ENCODE results near the gene GAREM1.

GAREM1 gene

DNA sequence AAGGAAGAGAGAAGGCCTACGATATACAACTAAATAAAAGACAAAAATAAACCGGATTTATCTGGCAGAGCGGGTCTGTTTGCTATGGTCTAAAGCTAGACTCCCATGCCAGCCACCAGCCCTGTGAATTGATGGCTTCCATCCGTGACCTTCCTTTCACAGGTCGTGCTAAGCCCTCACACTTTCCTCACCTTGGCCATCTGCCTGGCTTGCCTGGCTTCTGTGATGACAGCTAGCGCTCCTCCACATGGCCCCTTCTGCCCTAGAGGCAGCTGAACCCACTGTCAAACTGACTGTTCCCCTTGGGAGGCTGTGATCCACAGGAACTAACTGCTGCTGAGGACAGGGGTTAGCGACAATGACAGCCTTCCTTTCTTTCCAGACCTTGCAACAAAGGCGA is 32.5 kb downstream of the GAREM1 start:
- H3K4me3 ChIP-seq (ENCODE audit: low read depth, low read length) = no peak overlapping the region
- TF ChIP-seq, protein P1, sequence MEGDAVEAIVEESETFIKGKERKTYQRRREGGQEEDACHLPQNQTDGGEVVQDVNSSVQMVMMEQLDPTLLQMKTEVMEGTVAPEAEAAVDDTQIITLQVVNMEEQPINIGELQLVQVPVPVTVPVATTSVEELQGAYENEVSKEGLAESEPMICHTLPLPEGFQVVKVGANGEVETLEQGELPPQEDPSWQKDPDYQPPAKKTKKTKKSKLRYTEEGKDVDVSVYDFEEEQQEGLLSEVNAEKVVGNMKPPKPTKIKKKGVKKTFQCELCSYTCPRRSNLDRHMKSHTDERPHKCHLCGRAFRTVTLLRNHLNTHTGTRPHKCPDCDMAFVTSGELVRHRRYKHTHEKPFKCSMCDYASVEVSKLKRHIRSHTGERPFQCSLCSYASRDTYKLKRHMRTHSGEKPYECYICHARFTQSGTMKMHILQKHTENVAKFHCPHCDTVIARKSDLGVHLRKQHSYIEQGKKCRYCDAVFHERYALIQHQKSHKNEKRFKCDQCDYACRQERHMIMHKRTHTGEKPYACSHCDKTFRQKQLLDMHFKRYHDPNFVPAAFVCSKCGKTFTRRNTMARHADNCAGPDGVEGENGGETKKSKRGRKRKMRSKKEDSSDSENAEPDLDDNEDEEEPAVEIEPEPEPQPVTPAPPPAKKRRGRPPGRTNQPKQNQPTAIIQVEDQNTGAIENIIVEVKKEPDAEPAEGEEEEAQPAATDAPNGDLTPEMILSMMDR (IDR thresholded peaks at IDR 0.05; ENCODE audit: borderline replicate concordance, insufficient read depth, low read depth, low read length) = no peak

- no peak overlapping the region for H3K4me3 ChIP-seq (ENCODE audit: low read depth, low read length)
- TF ChIP-seq, protein P1 (IDR thresholded peaks at IDR 0.05; ENCODE audit: borderline replicate concordance, insufficient read depth, low read depth, low read length) = no peak
Measured at GRCh38 chr18:32437100-32437834, 33.4 kb downstream of the GAREM1 start.

DNA sequence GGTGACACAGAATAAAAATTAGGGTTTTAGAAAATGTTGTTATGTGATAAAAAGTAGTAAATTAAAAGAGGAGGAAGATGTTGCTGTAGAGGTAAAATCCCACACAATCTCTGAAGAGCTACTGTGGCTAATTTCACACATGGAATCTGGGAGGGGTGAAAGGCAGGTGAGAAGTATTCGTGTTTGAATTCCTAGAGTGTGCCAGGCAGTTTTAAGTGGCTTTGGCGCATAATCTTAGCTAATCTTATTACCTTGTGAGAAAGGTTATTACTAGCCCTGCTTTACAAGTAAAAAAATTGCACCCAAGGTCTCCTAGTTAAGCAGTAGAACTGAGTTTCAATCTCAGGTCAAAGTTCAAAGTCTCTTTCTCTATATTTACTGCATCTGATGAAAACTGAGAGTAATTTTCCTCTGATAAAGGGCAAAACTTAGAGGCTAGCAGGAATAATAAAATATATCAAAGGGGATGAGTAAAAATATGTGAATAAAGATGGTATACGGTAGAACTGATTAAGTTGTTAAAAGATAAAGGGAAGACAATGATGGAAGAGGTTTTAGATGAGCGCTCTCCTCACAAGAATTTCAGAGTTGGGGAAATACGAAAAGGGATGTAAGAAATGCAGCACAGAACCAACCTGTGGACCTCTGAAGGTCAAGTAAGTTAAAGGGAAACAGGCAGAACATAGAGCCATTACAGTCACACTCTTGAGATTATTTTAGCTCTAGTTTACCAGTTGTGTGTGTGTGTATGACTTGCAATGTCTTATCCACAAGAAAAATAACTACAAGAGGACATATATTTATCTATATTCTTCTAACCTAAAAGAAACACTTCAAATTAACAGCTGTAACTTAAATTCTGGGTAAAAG is 34.8 kb downstream of the GAREM1 start:
- TF ChIP-seq, protein P1 (IDR thresholded peaks at IDR 0.05; ENCODE audit: borderline replicate concordance, insufficient read depth, low read depth, low read length) = no peak
- H3K4me3 ChIP-seq (ENCODE audit: low read depth, low read length) = no peak overlapping the region

DNA sequence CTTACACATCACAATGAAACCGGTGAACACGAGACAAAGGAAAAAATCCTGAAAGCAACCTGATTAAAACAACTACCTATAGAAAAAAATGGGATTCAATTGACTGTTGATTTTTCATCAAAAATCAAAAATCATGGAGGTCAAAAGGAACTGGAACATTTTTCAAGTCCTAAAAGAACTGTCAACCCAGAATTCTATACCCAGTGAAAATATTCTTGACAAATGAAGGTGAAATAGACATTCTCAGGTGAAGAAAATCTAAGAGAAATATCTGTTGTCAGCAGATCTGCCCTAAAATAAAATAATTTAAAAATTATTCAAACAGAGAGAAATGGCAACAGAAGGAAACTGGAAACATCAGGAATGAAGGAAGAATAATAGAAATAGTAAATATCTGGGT is 38.9 kb downstream of the GAREM1 start:
- H3K4me3 ChIP-seq (ENCODE audit: low read depth, low read length) = no peak overlapping the region
- TF ChIP-seq, protein P1 (IDR thresholded peaks at IDR 0.05; ENCODE audit: borderline replicate concordance, insufficient read depth, low read depth, low read length) = no peak

GRCh38 chr18:32429402-32429801 is 41.3 kb downstream of the GAREM1 start:
- TF ChIP-seq, protein P1 (IDR thresholded peaks at IDR 0.05; ENCODE audit: borderline replicate concordance, insufficient read depth, low read depth, low read length) = no peak
- H3K4me3 ChIP-seq (ENCODE audit: low read depth, low read length) = no peak overlapping the region

DNA sequence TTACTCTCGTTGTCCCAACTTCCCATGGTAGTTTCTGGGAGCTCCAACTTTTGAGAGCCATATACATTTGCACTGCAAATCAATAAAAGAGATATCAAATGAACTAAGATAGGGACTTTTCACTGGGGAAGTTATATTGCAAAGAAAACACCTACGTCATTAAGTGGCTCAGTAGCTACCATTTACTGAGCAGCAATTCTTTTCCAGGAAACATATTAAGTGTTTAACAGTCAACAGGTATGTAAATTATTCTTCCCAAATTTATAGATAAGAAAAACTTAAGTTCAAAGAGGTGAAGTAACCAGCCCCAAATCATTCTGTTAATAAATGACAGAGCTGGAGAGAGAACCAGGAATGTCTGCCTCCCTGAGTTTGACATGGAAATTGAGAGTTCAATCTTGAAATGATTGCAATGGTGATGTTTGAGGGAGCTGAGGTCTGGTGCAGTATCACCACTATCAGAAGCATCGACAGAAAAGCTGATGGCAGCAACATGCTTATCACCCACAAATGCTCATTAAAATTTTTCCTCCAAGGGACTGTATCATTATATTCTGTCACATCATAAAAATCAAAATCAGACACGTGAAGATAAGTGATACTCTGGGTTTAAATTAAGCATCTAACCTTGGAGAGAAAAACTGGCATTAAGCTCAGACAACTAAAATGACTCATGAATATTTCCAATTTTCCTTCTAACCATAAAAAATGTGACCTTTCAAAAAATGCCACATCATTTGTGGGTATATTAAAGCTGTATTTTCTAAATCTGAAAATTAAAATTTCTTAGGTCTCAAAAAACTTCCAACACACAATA is 43.4 kb downstream of the GAREM1 start:
- TF ChIP-seq, protein P1 (IDR thresholded peaks at IDR 0.05; ENCODE audit: borderline replicate concordance, insufficient read depth, low read depth, low read length) = no peak
- no peak overlapping the region for H3K4me3 ChIP-seq (ENCODE audit: low read depth, low read length)
